NCI-H128 (cell line): ENCODE data around the gene URB1.
"Not testable (repeated sequence)": the region's sequence is repeated elsewhere in the genome, so short reads cannot be mapped to it uniquely, and the experiment has no call there.

Source experiments
- DNase-seq: peaks from one replicate; lab custom pipeline; 2025; ENCODE audit not compliant: unreplicated experiment; lab: John Stamatoyannopoulos, UW

The URB1 gene

GRCh38 chr21:32322676-32323075 is 70.1 kb downstream of the URB1 start:
- no peak for DNase-seq

- no peak for DNase-seq
Observed at GRCh38 chr21:32322103-32322502, 70.7 kb downstream of the URB1 start.

GRCh38 chr21:32321480-32321879 is 71.3 kb downstream of the URB1 start:
- no peak for DNase-seq

- no peak for DNase-seq
Observed at GRCh38 chr21:32320726-32321125, 72.1 kb downstream of the URB1 start.

- DNase-seq, result no peak
Observed at GRCh38 chr21:32320059-32320458, 72.8 kb downstream of the URB1 start.

- no peak for DNase-seq
Observed at GRCh38 chr21:32319012-32319411, 73.8 kb downstream of the URB1 start.

GRCh38 chr21:32317726-32318125 is 75.1 kb downstream of the URB1 start:
- no peak for DNase-seq

- DNase-seq, result no peak
Observed at GRCh38 chr21:32316361-32317215, 76.2 kb downstream of the URB1 start.

GRCh38 chr21:32315511-32316281 is 77.1 kb downstream of the URB1 start:
- no peak for DNase-seq

GRCh38 chr21:32314806-32315205 is 78.0 kb downstream of the URB1 start:
- no peak for DNase-seq

GRCh38 chr21:32312976-32313375 is 79.8 kb downstream of the URB1 start:
- DNase-seq, result no peak

- no peak for DNase-seq
Observed at GRCh38 chr21:32312326-32312725, 80.5 kb downstream of the URB1 start.

GRCh38 chr21:32311621-32312020 is 81.2 kb downstream of the URB1 start:
- DNase-seq, result no peak

GRCh38 chr21:32310976-32311375 is 81.8 kb downstream of the URB1 start:
- not testable (repeated sequence) for DNase-seq

- no peak for DNase-seq
Observed at GRCh38 chr21:32309906-32310460, 82.8 kb downstream of the URB1 start.

- no peak for DNase-seq
Observed at GRCh38 chr21:32308696-32309095, 84.1 kb downstream of the URB1 start.

- DNase-seq, result no peak
Observed at GRCh38 chr21:32307706-32308105, 85.1 kb downstream of the URB1 start.

- no peak for DNase-seq
Observed at GRCh38 chr21:32306021-32306780, 86.6 kb downstream of the URB1 start.

- no peak for DNase-seq
Observed at GRCh38 chr21:32304998-32305397, 87.8 kb downstream of the URB1 start.

- no peak for DNase-seq
Observed at GRCh38 chr21:32303385-32303784, 89.4 kb downstream of the URB1 start.

- no peak for DNase-seq
Observed at GRCh38 chr21:32302560-32302959, 90.3 kb downstream of the URB1 start.
